ENCODE measurements around the gene LRRC7. TPM values are rescaled to one million over a fixed set of nuclear protein-coding genes. Genes with fewer than 3 reads are reported as not detected.
A peak's percentile ranks its signal among the peaks of the same experiment; 100 is the strongest.

Gene LRRC7
- total and polyA plus RNA-seq, 9 donors = 9.0 to 28.6 (median 12.8) TPM

DNA sequence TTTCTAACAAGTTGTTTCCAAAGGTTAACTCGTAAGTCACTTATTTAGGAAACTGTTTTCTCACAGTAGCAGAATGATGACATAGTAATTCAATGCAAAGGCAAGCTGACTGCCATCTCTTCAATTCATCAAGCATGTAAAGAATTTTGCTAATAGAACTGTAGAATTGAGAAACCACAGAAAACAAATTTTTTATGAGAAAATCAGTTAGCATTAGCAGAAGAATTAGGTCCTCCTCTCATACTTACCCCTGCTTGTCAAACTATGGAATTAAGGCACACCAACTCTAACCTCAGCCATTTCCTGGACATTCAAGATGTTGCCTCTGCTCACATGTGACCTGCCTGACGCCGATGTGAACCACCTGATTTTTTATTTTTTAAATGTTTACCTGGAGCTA is 522.4 kb downstream of the LRRC7 start:
- H3K36me3 ChIP-seq (ENCODE audit: control insufficient read depth, insufficient read depth, low read length) = no peaks in the 10 kb centered on the region
- no peak overlapping the region for H3K4me3 ChIP-seq (ENCODE audit: low read length)
- H3K4me1 ChIP-seq (ENCODE audit: control insufficient read depth, insufficient read depth, low read length) = no peaks in the 10 kb centered on the region
- no peak for DNase-seq
- WGBS (ENCODE audit: insufficient coverage) = no CpG with 5 or more reads among the region's 3 CpGs
- H3K27ac ChIP-seq (ENCODE audit: low read length) = no peak overlapping the region
- no peaks in the 10 kb centered on the region for H3K9me3 ChIP-seq (replicated peaks; ENCODE audit: control insufficient read depth, low read depth, low read length)
- no peaks in the 10 kb centered on the region for H3K27me3 ChIP-seq (ENCODE audit: control insufficient read depth, insufficient read depth, low read length)

DNA sequence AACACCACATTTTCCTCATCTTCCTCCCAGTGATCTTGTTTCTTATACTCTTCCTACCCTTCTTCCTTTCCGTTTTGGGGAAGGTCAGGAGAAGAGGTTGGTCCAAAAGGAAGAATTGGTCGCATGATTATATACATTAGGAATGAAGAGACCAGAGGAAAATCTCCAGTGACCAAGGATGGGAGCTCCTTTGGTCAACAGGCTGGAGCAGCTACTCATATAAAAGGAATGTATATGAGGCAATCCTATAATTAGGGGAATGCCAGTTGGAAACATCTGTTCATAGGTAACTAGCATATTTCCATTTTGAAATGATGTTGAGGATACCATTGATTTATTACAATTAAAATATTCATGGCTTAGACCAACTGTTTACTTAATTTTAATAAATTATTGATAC is 523.2 kb downstream of the LRRC7 start:
- DNase-seq = no peak
- H3K4me1 ChIP-seq (ENCODE audit: control insufficient read depth, insufficient read depth, low read length) = no peaks in the 10 kb centered on the region
- no peaks in the 10 kb centered on the region for H3K36me3 ChIP-seq (ENCODE audit: control insufficient read depth, insufficient read depth, low read length)
- no CpG with 5 or more reads among the region's 2 CpGs for WGBS (ENCODE audit: insufficient coverage)
- H3K27ac ChIP-seq (ENCODE audit: low read length) = no peak overlapping the region
- H3K27me3 ChIP-seq (ENCODE audit: control insufficient read depth, insufficient read depth, low read length) = no peaks in the 10 kb centered on the region
- H3K9me3 ChIP-seq (replicated peaks; ENCODE audit: control insufficient read depth, low read depth, low read length) = no peaks in the 10 kb centered on the region
- no peak overlapping the region for H3K4me3 ChIP-seq (ENCODE audit: low read length)

DNA sequence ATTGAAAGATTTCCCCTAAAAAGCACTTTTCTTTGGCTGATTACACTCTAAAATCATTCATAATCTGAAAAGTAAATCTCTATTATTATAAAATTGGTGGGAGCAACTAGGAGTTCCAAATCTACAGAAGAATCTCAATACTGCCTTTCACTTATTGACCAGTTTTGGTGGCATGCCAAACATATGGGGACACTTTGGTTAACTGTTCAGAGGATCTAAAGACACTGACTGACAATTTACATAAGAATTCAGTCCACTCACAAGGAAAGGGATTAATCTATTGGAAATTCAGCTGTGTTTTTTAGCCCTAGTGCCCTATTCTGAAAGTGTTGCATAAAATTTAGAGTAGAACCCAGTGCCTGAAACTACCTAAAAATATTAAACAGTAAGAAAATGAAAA is 524.1 kb downstream of the LRRC7 start:
- no peaks in the 10 kb centered on the region for H3K36me3 ChIP-seq (ENCODE audit: control insufficient read depth, insufficient read depth, low read length)
- no peaks in the 10 kb centered on the region for H3K9me3 ChIP-seq (replicated peaks; ENCODE audit: control insufficient read depth, low read depth, low read length)
- no peaks in the 10 kb centered on the region for H3K27me3 ChIP-seq (ENCODE audit: control insufficient read depth, insufficient read depth, low read length)
- H3K4me1 ChIP-seq (ENCODE audit: control insufficient read depth, insufficient read depth, low read length) = no peaks in the 10 kb centered on the region
- no peak overlapping the region for H3K27ac ChIP-seq (ENCODE audit: low read length)
- H3K4me3 ChIP-seq (ENCODE audit: low read length) = no peak overlapping the region
- peak; percentile 54 for DNase-seq

DNA sequence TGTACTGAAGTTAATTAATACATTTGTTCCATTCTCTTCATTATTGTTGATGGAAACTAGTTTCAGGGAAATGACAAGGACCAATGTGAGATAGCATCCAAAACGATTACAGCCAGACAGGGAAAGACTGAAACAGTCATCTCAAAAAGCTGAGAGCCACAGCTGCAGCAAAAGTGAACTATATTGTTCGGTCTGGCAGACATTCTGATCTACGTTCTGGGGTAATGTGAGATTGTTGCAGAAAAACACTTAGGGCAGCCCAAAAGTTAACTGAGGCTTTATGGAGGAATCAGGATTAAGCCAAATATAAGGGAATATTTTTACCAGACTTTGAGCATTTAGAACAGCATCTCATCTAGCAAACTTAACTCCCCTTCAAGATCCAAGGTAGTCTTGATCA is 524.8 kb downstream of the LRRC7 start:
- 14% methylated on average over 3 of the region's 3 CpGs for WGBS (ENCODE audit: insufficient coverage)
- no peaks in the 10 kb centered on the region for H3K36me3 ChIP-seq (ENCODE audit: control insufficient read depth, insufficient read depth, low read length)
- H3K27me3 ChIP-seq (ENCODE audit: control insufficient read depth, insufficient read depth, low read length) = no peaks in the 10 kb centered on the region
- H3K9me3 ChIP-seq (replicated peaks; ENCODE audit: control insufficient read depth, low read depth, low read length) = no peaks in the 10 kb centered on the region
- DNase-seq = peak; percentile 72
- H3K4me3 ChIP-seq (ENCODE audit: low read length) = no peak overlapping the region
- H3K4me1 ChIP-seq (ENCODE audit: control insufficient read depth, insufficient read depth, low read length) = no peaks in the 10 kb centered on the region
- H3K27ac ChIP-seq (ENCODE audit: low read length) = no peak overlapping the region

DNA sequence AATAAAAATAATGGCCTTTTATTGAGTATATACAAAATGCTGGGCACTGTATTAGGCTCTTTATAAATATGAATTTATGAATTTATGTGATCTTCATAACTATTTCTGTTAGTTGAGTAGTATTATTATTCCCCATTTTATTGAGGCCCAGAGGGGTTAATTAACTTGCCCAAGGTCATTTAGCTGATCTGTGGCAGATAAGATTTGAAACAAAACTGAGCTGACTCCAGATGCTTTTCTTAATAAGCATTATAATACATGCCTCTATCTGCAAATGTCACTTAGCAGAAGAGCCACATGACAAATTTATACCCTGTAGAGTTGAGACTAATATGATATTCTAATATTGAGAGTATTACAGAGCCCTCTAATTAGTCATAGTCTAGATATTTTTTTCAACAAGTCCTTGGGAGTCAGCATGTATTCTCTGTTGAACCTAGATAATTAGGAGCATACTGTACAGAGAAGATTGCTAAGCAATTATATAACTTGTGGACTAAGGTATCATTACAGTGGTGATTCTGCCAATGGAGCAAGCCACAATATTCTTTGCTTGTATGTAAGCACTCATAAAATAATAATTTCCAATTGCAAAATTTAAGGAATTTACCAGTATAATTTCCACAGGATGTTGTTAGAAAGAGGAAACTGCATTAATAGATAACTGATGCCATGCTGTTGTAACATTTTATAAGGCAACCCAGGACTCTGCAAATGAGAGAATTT is 525.7 kb downstream of the LRRC7 start:
- H3K27ac ChIP-seq (ENCODE audit: low read length) = no peak overlapping the region
- H3K9me3 ChIP-seq (replicated peaks; ENCODE audit: control insufficient read depth, low read depth, low read length) = no peaks in the 10 kb centered on the region
- no peak overlapping the region for H3K4me3 ChIP-seq (ENCODE audit: low read length)
- no peak for DNase-seq
- no peaks in the 10 kb centered on the region for H3K36me3 ChIP-seq (ENCODE audit: control insufficient read depth, insufficient read depth, low read length)
- H3K27me3 ChIP-seq (ENCODE audit: control insufficient read depth, insufficient read depth, low read length) = no peaks in the 10 kb centered on the region
- H3K4me1 ChIP-seq (ENCODE audit: control insufficient read depth, insufficient read depth, low read length) = no peaks in the 10 kb centered on the region

DNA sequence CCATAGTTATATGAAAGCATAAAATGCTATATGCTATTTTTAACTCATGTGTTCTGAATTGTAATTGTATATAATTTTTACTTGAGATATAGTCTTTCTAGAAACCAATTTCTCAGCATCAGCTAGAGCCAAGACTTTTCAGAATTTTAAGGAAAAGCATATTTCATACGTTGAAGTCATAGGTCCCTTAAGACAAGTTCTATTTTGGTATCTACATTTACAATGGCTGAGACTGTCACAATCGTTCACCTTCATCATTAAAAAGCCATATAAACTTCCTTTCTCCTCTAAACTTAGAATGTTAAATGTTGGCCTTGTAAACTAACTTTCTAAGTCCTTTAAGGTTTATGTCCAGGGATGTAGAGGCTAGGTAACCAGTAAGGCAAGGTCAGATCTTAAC is 533.5 kb downstream of the LRRC7 start:
- Histone ChIP-seq H3K36me3 (ENCODE audit: control insufficient read depth, insufficient read depth, low read length) (no peaks in the 10 kb centered on the region), H3K9me3 (replicated peaks; ENCODE audit: control insufficient read depth, low read depth, low read length) (no peaks in the 10 kb centered on the region), H3K4me3 (ENCODE audit: low read length) (no peak overlapping the region), H3K27ac (ENCODE audit: low read length) (no peak overlapping the region), H3K27me3 (ENCODE audit: control insufficient read depth, insufficient read depth, low read length) (no peaks in the 10 kb centered on the region), H3K4me1 (ENCODE audit: control insufficient read depth, insufficient read depth, low read length) (no peaks in the 10 kb centered on the region)
- WGBS (ENCODE audit: insufficient coverage) = no CpG with 5 or more reads among the region's 2 CpGs
- DNase-seq = peak; percentile 87

DNA sequence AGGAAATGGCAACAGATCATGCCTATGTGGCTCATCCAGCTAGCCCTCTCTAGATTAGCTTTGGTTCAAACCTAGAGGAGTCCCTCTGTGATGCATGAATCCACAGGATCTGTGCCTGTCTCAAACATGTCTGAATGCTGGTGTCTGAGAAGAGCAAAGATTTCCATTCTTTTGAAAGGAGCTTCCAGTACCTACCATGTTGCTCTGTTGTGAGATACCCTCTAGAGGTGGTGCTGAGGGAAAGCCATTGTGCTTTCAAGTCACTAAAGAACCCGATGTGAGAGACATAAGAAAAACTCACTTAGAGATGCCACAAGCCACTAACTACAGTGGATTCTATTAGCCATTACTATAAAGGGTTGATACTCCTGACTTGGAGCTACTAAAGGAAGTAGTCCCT is 534.1 kb downstream of the LRRC7 start:
- Histone ChIP-seq H3K36me3 (ENCODE audit: control insufficient read depth, insufficient read depth, low read length) (no peaks in the 10 kb centered on the region), H3K9me3 (replicated peaks; ENCODE audit: control insufficient read depth, low read depth, low read length) (no peaks in the 10 kb centered on the region)
- WGBS (ENCODE audit: insufficient coverage) = no CpG with 5 or more reads among the region's 1 CpG

DNA sequence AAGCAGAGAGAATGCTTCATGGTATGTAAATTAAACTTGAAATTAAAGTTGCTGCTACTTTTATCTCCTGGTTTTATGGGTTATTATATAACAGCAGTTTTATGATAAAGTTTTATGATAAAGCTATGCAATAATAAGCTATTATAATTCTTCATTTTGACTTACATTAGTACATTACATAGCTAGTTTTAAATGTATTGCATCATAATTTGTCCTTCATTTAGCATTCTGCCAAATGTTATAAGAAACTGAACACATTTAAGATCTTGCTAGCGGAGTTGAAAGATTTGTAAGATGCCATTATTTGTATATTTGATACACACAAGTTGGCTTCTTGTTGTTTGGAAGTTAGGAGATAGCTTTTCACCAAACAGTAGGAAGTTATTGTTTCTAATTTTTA is 536.0 kb downstream of the LRRC7 start:
- no peak for DNase-seq
- H3K27ac ChIP-seq (ENCODE audit: low read length) = no peak overlapping the region
- WGBS (ENCODE audit: insufficient coverage) = no CpG with 5 or more reads among the region's 1 CpG
- H3K36me3 ChIP-seq (ENCODE audit: control insufficient read depth, insufficient read depth, low read length) = no peaks in the 10 kb centered on the region
- no peak overlapping the region for H3K4me3 ChIP-seq (ENCODE audit: low read length)
- H3K9me3 ChIP-seq (replicated peaks; ENCODE audit: control insufficient read depth, low read depth, low read length) = no peaks in the 10 kb centered on the region
- H3K27me3 ChIP-seq (ENCODE audit: control insufficient read depth, insufficient read depth, low read length) = no peaks in the 10 kb centered on the region
- no peaks in the 10 kb centered on the region for H3K4me1 ChIP-seq (ENCODE audit: control insufficient read depth, insufficient read depth, low read length)

More for the DNA sequence above, 534.1 kb downstream of the LRRC7 start:
- no peak for DNase-seq
- H3K27ac ChIP-seq (ENCODE audit: low read length) = no peak overlapping the region
- H3K4me3 ChIP-seq (ENCODE audit: low read length) = no peak overlapping the region
- H3K27me3 ChIP-seq (ENCODE audit: control insufficient read depth, insufficient read depth, low read length) = no peaks in the 10 kb centered on the region
- no peaks in the 10 kb centered on the region for H3K4me1 ChIP-seq (ENCODE audit: control insufficient read depth, insufficient read depth, low read length)

DNA sequence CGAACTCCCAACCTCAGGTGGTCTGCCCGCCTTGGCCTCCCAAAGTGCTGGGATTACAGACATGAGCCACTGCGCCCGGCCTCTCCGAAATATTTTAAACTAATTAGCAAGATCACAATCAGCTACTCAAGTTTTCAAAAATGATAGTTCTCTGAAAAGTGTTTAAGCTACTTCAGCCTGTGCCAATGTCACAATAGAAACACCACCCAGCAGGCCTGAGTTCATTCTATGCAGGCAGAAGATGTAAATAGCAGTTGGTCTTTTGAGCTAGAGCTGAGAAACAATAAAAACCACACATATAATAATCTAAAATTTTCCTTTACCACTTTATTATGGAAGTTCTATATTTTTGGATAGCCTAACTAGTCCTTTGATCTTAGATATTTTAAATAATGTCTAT is 541.5 kb downstream of the LRRC7 start:
- no peak for DNase-seq
- no peaks in the 10 kb centered on the region for H3K9me3 ChIP-seq (replicated peaks; ENCODE audit: control insufficient read depth, low read depth, low read length)
- no peaks in the 10 kb centered on the region for H3K4me1 ChIP-seq (ENCODE audit: control insufficient read depth, insufficient read depth, low read length)
- H3K27me3 ChIP-seq (ENCODE audit: control insufficient read depth, insufficient read depth, low read length) = no peaks in the 10 kb centered on the region
- H3K27ac ChIP-seq (ENCODE audit: low read length) = no peak overlapping the region
- no peak overlapping the region for H3K4me3 ChIP-seq (ENCODE audit: low read length)
- H3K36me3 ChIP-seq (ENCODE audit: control insufficient read depth, insufficient read depth, low read length) = no peaks in the 10 kb centered on the region
- WGBS (ENCODE audit: insufficient coverage) = no CpG with 5 or more reads among the region's 5 CpGs

DNA sequence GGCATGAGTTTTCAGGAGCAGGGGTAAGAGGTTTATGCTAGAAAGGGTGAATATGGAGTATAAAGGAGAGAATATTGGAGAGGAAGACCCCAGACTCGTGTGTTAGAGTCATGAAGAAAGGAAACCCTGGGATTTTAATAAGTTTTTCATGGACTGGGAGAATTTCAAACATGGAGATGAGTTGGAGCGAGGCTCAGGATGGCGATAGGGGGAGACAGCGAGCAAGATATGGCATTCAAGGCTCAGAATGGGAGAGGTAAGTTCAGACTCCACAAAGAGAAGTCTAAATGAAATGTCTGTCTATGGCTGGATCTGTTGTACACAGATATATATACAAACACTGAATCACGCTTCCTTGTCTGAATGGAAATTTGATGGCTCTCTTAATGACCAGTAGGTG is 545.1 kb downstream of the LRRC7 start:
- H3K27ac ChIP-seq (ENCODE audit: low read length) = no peak overlapping the region
- no peaks in the 10 kb centered on the region for H3K4me1 ChIP-seq (ENCODE audit: control insufficient read depth, insufficient read depth, low read length)
- no peak overlapping the region for H3K4me3 ChIP-seq (ENCODE audit: low read length)
- H3K9me3 ChIP-seq (replicated peaks; ENCODE audit: control insufficient read depth, low read depth, low read length) = no peaks in the 10 kb centered on the region
- H3K27me3 ChIP-seq (ENCODE audit: control insufficient read depth, insufficient read depth, low read length) = no peaks in the 10 kb centered on the region
- no peak for DNase-seq
- WGBS (ENCODE audit: insufficient coverage) = 78% methylated on average over 4 of the region's 5 CpGs
- no peaks in the 10 kb centered on the region for H3K36me3 ChIP-seq (ENCODE audit: control insufficient read depth, insufficient read depth, low read length)

DNA sequence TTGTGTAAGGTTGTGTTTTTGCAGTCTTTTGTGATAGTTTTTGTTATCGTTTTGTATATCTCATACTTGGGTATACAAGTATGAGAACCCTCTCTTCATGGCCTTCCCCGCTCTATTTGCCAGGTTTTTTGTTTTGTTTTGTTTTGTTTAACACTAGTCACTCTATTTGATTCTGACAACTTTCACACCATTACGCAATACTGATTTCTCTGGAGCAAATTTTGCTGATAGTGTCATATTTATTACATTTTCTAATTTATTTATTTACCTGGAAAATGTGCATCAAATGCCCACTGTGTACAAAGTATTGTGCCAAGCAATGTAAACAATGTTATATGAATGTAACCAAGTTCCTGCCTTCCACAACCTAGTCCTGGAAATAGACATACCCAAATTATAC is 547.6 kb downstream of the LRRC7 start:
- Histone ChIP-seq H3K27me3 (ENCODE audit: control insufficient read depth, insufficient read depth, low read length) (no peaks in the 10 kb centered on the region), H3K27ac (ENCODE audit: low read length) (no peak overlapping the region), H3K9me3 (replicated peaks; ENCODE audit: control insufficient read depth, low read depth, low read length) (no peaks in the 10 kb centered on the region), H3K4me3 (ENCODE audit: low read length) (no peak overlapping the region), H3K4me1 (ENCODE audit: control insufficient read depth, insufficient read depth, low read length) (no peaks in the 10 kb centered on the region), H3K36me3 (ENCODE audit: control insufficient read depth, insufficient read depth, low read length) (no peaks in the 10 kb centered on the region)
- no CpG with 5 or more reads among the region's 3 CpGs for WGBS (ENCODE audit: insufficient coverage)
- no peak for DNase-seq

Measured in muscle of leg (tissue), 11 donors.